Neural cell (in vitro differentiated cells): ENCODE measurements around the gene CPNE9. TPM values are rescaled to one million over a fixed set of nuclear protein-coding genes. Genes with fewer than 3 reads are reported as not detected.
A peak's percentile ranks its signal among the peaks of the same experiment; 100 is the strongest.

ENCODE experiments used
- H2AFZ ChIP-seq: fragments of 200-600, 300-800 bp; sonication (generic), shearing (Covaris generic); 2 replicates; pipeline ENCODE4 v1.6.0; 2014; ENCODE audit warnings: low read depth, mild to moderate bottlenecking, antibody characterized with exemption, low read length, moderate library complexity
- H3F3A ChIP-seq: fragments of 200-600 bp; shearing (Covaris generic); 2 replicates; pipeline ENCODE4 v1.6.1; 2016; ENCODE audit warnings: mild to moderate bottlenecking, moderate library complexity, mixed read lengths, antibody characterized with exemption, low read length; ENCODE audit not compliant: insufficient read depth, poor library complexity, severe bottlenecking
- H3K27ac ChIP-seq: fragments of 200-600, 300-800 bp; sonication (generic), shearing (Covaris generic); 2 replicates; pipeline ENCODE4 v1.5.1; 2014; ENCODE audit warnings: mild to moderate bottlenecking, low read length, moderate library complexity
- H3K27me3 ChIP-seq: fragments of 300-800, 200-600 bp; sonication (generic), shearing (Covaris generic); 2 replicates; pipeline ENCODE4 v1.6.0; 2014; ENCODE audit warnings: mild to moderate bottlenecking, low read depth, low read length, moderate library complexity; ENCODE audit not compliant: insufficient read depth
- H3K36me3 ChIP-seq: fragments of 300-800, 200-600 bp; sonication (generic), shearing (Covaris generic); 2 replicates; pipeline ENCODE4 v1.5.1; 2014; ENCODE audit warnings: mild to moderate bottlenecking, antibody characterized with exemption, low read length, moderate library complexity; ENCODE audit not compliant: insufficient read depth
- H3K4me2 ChIP-seq: fragments of 300-800, 200-600 bp; sonication (generic), shearing (Covaris generic); 2 replicates; pipeline ENCODE4 v1.6.0; 2014; ENCODE audit warnings: mild to moderate bottlenecking, low read length
- H3K4me3 ChIP-seq: fragments of 300-800, 200-600 bp; sonication (generic), shearing (Covaris generic); 2 replicates; pipeline ENCODE4 v1.5.1; 2014; ENCODE audit warnings: mild to moderate bottlenecking, low read length, moderate library complexity
- H3K79me2 ChIP-seq: fragments of 200-600 bp; shearing (Covaris generic); replicated peaks from 2 replicates; pipeline ENCODE4 v1.6.0; 2014; ENCODE audit warnings: mild to moderate bottlenecking, low read length, moderate library complexity; ENCODE audit not compliant: insufficient read depth
- H3K9ac ChIP-seq: fragments of 300-800, 200-600 bp; sonication (generic), shearing (Covaris generic); 2 replicates; pipeline ENCODE4 v1.6.1; 2016; ENCODE audit warnings: mild to moderate bottlenecking, low read length, mixed read lengths
- H3K9me2 ChIP-seq: fragments of 200-600 bp; shearing (Covaris generic); 2 replicates; pipeline ENCODE4 v1.6.1; 2016; ENCODE audit warnings: mild to moderate bottlenecking, low read length, mixed read lengths; ENCODE audit not compliant: insufficient read depth
- H3K9me3 ChIP-seq: fragments of 200-600, 300-800 bp; sonication (generic), shearing (Covaris generic); 2 replicates; pipeline ENCODE4 v1.6.1; 2016; ENCODE audit warnings: mild to moderate bottlenecking, mixed run types, low read length, moderate library complexity, mixed read lengths
- H4K20me1 ChIP-seq: fragments of 200-600 bp; shearing (Covaris generic); 2 replicates; pipeline ENCODE4 v1.6.1; 2016; ENCODE audit warnings: mild to moderate bottlenecking, mixed run types; ENCODE audit not compliant: insufficient read depth
- EP300 ChIP-seq: fragments of 450-650 bp; conservative IDR thresholded peaks from 2 replicates; pipeline ENCODE4 v1.6.1; 2014; ENCODE audit warnings: antibody characterized with exemption, mild to moderate bottlenecking, moderate library complexity; ENCODE audit not compliant: poor library complexity, severe bottlenecking
- EZH2 ChIP-seq: fragments of 200-600, 300-800 bp; shearing (Covaris generic), sonication (generic); IDR thresholded peaks from 2 replicates; pipeline ENCODE4 v1.6.1; 2014; ENCODE audit warnings: antibody characterized with exemption, low read length, borderline replicate concordance, mild to moderate bottlenecking; ENCODE audit not compliant: insufficient read depth, poor library complexity, severe bottlenecking
- MXI1 ChIP-seq: fragments of 450-650 bp; conservative IDR thresholded peaks from 2 replicates; pipeline ENCODE4 v1.6.1; 2014; ENCODE audit warnings: antibody characterized with exemption, mild to moderate bottlenecking; ENCODE audit not compliant: poor library complexity, severe bottlenecking
- POLR2AphosphoS5 ChIP-seq: IDR thresholded peaks from 2 replicates; pipeline ENCODE4 v1.6.1; 2012
- RAD21 ChIP-seq: fragments of 450-650 bp; conservative IDR thresholded peaks from 2 replicates; pipeline ENCODE4 v1.6.1; 2014; ENCODE audit warnings: antibody characterized with exemption, mild to moderate bottlenecking, moderate library complexity
- SMC3 ChIP-seq: fragments of 450-650 bp; conservative IDR thresholded peaks from 2 replicates; pipeline ENCODE4 v1.6.1; 2014; ENCODE audit warnings: antibody characterized with exemption, mild to moderate bottlenecking, moderate library complexity; ENCODE audit not compliant: poor library complexity
- TAF1 ChIP-seq: IDR thresholded peaks from 2 replicates; pipeline ENCODE4 v1.6.1; 2012; ENCODE audit warnings: low read depth
- polyA plus RNA-seq: library from polyadenylated mRNA; depleted of rRNA; stranded (reverse); fragments of >200 nt; gene quantifications from 2 replicates; pipeline ENCODE4 v1.2.3, GENCODE V29; 2014
- TF ChIP-seq, protein P1 (sequence below): fragments of 450-650 bp; IDR thresholded peaks from 2 replicates; pipeline ENCODE4 v1.5.1; 2014; ENCODE audit warnings: antibody characterized with exemption, mild to moderate bottlenecking, moderate library complexity; ENCODE audit not compliant: poor library complexity, severe bottlenecking
- TF ChIP-seq, protein P2 (sequence below): IDR thresholded peaks from 2 replicates; pipeline ENCODE4 v1.6.1; 2012; ENCODE audit warnings: borderline replicate concordance

Gene CPNE9
- polyA plus RNA-seq, 1 donor from 2014 or later: 0.32 TPM

DNA sequence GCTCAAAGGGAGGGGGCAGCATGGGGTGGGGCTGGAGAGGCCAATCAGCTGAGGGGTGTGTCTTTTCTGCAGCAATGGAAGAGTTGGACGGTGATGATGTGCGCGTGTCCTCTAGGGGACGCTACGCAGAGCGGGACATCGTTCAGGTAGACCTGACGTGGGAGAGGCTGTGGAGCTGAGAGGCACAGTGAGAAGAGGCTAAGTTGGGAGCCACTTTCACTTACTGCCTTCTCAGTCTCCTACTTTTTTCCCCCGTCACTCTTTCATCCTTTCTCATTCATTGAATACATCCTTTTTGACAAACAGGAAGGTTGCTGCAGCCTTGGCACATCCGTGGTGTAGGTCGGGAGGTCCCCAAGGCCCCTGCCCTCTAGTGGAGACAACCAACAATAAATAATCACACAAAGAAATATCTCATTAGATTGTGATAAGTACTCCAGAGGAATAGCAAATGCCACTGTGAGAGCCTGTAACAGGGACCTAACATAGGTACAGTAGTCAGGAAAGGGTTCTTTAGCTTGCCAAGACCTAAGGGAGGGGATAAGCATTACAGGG lies 23.5 kb downstream of the CPNE9 start:
- Histone ChIP-seq H3F3A (no peaks in the 10 kb centered on the region), H3K27me3 (no peaks in the 10 kb centered on the region), H3K9me3 (no peaks in the 10 kb centered on the region), H3K4me2 (no peak overlapping the region), H3K79me2 (peaks cover 4% of the 10 kb centered on the region), H3K4me3 (peak overlapping the region; percentile 3), H3K9ac (no peak overlapping the region), H3K27ac (no peak overlapping the region), H3K36me3 (no peaks in the 10 kb centered on the region), H4K20me1 (no peaks in the 10 kb centered on the region), H3K9me2 (no peaks in the 10 kb centered on the region), H2AFZ (no peak overlapping the region)
- TF ChIP-seq POLR2AphosphoS5 (no peak), SMC3 (peak; percentile 42), RAD21 (peak; percentile 24), TAF1 (no peak), EP300 (no peak), EZH2 (no peak), MXI1 (no peak)
- TF ChIP-seq, protein P1, sequence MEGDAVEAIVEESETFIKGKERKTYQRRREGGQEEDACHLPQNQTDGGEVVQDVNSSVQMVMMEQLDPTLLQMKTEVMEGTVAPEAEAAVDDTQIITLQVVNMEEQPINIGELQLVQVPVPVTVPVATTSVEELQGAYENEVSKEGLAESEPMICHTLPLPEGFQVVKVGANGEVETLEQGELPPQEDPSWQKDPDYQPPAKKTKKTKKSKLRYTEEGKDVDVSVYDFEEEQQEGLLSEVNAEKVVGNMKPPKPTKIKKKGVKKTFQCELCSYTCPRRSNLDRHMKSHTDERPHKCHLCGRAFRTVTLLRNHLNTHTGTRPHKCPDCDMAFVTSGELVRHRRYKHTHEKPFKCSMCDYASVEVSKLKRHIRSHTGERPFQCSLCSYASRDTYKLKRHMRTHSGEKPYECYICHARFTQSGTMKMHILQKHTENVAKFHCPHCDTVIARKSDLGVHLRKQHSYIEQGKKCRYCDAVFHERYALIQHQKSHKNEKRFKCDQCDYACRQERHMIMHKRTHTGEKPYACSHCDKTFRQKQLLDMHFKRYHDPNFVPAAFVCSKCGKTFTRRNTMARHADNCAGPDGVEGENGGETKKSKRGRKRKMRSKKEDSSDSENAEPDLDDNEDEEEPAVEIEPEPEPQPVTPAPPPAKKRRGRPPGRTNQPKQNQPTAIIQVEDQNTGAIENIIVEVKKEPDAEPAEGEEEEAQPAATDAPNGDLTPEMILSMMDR: peak; percentile 60
- TF ChIP-seq, protein P2, sequence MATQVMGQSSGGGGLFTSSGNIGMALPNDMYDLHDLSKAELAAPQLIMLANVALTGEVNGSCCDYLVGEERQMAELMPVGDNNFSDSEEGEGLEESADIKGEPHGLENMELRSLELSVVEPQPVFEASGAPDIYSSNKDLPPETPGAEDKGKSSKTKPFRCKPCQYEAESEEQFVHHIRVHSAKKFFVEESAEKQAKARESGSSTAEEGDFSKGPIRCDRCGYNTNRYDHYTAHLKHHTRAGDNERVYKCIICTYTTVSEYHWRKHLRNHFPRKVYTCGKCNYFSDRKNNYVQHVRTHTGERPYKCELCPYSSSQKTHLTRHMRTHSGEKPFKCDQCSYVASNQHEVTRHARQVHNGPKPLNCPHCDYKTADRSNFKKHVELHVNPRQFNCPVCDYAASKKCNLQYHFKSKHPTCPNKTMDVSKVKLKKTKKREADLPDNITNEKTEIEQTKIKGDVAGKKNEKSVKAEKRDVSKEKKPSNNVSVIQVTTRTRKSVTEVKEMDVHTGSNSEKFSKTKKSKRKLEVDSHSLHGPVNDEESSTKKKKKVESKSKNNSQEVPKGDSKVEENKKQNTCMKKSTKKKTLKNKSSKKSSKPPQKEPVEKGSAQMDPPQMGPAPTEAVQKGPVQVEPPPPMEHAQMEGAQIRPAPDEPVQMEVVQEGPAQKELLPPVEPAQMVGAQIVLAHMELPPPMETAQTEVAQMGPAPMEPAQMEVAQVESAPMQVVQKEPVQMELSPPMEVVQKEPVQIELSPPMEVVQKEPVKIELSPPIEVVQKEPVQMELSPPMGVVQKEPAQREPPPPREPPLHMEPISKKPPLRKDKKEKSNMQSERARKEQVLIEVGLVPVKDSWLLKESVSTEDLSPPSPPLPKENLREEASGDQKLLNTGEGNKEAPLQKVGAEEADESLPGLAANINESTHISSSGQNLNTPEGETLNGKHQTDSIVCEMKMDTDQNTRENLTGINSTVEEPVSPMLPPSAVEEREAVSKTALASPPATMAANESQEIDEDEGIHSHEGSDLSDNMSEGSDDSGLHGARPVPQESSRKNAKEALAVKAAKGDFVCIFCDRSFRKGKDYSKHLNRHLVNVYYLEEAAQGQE: no peak

DNA sequence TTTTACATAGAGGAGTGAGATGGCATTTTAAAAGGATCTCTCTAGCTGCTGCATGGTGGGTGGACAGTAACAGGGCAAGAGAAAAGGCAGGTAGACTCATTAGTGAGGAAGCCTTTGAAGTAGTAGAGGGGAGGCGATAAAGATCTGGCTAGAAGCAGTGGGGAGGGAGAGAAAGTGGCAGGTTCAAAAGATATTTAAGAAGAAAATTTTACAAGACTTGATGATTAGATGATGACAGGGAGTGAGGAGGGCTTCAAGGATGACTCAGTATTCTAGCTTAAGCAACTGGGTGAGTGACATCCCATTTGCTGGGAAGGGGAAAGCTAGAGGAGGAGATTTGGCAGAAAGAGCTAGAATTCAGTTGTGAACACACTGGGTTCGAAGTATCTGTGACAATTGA lies 24.1 kb downstream of the CPNE9 start:
- Histone ChIP-seq H3F3A (no peaks in the 10 kb centered on the region), H3K9me2 (no peaks in the 10 kb centered on the region), H2AFZ (no peak overlapping the region), H3K27me3 (no peaks in the 10 kb centered on the region), H3K9me3 (no peaks in the 10 kb centered on the region), H3K36me3 (no peaks in the 10 kb centered on the region), H3K4me2 (no peak overlapping the region), H4K20me1 (no peaks in the 10 kb centered on the region), H3K4me3 (no peak overlapping the region), H3K79me2 (peaks cover 10% of the 10 kb centered on the region), H3K9ac (no peak overlapping the region), H3K27ac (no peak overlapping the region)
- TF ChIP-seq, protein P2: no peak
- TF ChIP-seq, protein P1: no peak
- TF ChIP-seq SMC3 (no peak), RAD21 (no peak), EP300 (no peak), POLR2AphosphoS5 (no peak), TAF1 (no peak), EZH2 (no peak), MXI1 (no peak)
